ENCODE data around the gene POLE3.
A peak's percentile ranks its signal among the peaks of the same experiment; 100 is the strongest.
"Not testable (repeated sequence)": the region's sequence is repeated elsewhere in the genome, so short reads cannot be mapped to it uniquely, and the experiment has no call there.

Gene POLE3, protein sequence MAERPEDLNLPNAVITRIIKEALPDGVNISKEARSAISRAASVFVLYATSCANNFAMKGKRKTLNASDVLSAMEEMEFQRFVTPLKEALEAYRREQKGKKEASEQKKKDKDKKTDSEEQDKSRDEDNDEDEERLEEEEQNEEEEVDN

DNA sequence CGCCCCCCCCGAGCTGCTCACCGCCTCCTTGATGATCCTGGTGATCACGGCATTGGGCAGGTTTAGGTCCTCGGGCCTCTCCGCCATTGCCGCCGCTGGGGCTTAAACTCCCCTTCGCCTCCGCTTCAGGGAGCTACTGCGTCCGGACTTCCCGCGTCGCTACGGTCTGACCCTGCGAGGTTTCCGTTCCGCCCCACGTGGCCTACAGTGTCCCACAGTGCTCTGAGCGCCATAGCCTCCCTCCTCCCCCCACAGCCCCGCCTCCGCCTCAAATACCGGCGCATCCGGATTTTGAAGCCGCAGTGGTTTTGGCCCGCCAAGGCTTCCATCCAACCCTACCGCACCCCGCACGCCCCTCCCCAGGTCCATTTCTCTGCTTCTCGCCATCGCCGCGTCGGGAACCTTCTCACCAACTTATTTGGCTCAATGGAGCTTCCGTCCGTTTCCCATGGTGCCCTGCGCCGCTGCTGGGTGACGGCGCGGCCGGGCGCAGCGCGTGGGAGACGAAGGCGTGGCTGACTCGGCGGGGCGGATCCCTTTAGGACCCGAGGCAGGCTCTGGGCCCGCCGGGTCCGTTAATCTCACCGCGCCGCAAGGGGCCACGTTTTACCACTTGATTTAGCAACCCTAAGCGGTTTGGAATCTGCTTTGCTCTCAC is at the start of gene POLE3, which contains the start of gene C9orf43:
Gene POLE3, minus strand, starts transcription at position 469 of the 658 bp plus-strand sequence. Its CDS starts 382 bp downstream, at position 87.
Gene C9orf43, plus strand, starts transcription at position 541 of the 658 bp plus-strand sequence. CDS start 2,747 bp downstream, outside the sequence.
- peak; percentile 93 for DNase-seq (ENCODE audit: low spot score)

DNA sequence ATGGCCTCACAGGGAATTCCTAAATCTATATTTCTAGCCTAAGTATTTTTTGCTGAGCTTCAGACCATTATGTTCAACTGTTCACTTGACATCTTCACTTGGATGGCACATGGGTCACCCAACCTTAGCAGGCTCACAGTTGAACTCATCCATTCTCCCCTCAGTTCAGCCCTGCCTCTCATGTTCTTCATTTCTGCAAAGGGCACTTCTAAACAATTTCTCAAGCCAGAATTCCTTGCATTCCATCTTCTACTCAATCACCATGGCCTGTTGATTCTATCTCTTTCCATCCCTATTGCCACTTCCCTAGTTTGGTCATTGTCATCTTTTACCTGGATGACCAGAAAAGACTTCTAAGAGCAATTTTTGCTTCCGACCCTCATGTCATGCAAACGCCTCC is 45.8 kb upstream of the POLE3 start:
- DNase-seq (ENCODE audit: low spot score), result no peak

DNA sequence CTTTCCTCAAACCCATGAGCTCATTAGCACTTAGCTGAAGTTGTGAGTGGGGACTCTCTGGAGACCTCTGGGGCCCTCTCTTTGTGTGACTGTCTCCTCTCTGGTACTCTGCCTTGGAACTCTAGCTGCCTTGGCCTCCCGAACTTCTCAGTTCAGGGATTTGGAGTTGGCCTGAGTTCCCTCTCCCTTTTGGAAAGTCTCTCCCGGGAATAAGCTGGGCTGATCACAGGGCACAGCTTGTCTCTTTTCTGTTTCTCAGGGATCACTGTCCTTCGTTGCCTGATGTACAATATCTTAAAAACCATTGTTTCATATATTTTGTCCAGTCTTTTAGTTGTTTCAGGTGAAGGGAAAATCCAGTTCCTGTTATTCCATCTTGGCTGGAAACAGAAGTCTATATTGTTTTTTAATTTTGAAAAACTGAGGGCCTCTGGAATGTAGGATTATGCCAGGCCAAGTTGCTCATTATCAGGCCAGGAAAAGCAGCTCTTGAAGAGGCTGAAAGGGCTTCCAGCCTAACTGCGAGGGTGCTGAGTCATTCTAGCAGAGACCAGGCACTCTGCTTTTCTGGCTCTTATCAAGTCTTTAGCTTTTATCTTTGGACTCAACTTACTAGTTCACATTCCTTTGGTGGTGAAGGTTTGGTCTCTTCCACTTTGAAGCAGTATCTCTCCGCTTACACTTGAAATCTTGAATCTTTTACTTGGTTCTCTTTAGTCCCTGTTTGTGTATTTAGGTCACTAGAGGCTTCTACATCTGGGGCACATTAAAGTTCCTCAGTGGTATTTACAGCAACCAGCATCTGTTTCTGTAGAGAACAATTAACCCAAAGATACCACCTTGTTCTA is 44.7 kb upstream of the POLE3 start:
- peak; percentile 68 for DNase-seq (ENCODE audit: low spot score)

GRCh38 chr9:113452113-113452605 is 41.7 kb upstream of the POLE3 start:
- DNase-seq (ENCODE audit: low spot score), result no peak

- DNase-seq (ENCODE audit: low spot score), result no peak
Measured at GRCh38 chr9:113449376-113449775, 38.9 kb upstream of the POLE3 start.

DNA sequence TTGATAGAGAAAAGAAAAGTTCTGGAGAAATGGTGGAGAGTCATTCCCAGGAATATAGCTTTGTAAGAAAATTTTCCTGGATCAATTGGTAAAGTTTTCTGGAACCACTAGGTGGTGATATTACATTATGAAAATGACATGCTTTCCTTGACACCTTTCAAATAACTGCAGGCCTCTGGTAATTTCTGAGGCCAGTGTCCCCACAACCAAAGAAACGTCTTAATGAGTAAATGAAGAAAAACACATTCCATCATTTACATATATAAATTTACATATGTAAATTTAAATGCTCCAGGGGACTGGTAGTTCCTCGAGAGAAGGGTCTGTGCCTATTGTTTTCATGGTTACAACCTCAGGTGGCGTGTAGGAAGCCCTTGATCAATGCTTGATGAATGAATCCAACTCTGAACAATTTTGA is 35.9 kb upstream of the POLE3 start:
- DNase-seq (ENCODE audit: low spot score), result peak; percentile 59

DNA sequence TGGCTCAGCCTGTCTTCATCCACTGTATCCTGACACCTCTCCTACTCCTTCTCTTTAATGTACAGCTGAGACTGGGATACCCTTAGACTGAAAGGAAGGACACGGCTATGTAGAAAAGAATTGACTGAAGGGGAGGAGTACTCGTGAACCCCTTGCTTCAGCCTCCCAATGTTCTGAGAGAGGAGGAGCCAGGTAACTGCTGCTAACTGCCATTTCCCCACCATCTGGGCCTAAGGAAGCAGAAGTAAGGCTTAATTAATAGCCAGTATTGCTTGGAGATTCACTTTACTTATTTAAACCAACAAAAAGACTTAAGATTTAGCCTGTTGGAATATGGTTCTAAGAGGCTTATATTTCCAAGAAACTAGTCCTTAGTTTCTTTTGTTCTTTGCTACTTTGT is 34.3 kb upstream of the POLE3 start:
- DNase-seq (ENCODE audit: low spot score), result no peak

- DNase-seq (ENCODE audit: low spot score), result not testable (repeated sequence)
Measured at GRCh38 chr9:113437716-113438115, 27.2 kb upstream of the POLE3 start.

DNA sequence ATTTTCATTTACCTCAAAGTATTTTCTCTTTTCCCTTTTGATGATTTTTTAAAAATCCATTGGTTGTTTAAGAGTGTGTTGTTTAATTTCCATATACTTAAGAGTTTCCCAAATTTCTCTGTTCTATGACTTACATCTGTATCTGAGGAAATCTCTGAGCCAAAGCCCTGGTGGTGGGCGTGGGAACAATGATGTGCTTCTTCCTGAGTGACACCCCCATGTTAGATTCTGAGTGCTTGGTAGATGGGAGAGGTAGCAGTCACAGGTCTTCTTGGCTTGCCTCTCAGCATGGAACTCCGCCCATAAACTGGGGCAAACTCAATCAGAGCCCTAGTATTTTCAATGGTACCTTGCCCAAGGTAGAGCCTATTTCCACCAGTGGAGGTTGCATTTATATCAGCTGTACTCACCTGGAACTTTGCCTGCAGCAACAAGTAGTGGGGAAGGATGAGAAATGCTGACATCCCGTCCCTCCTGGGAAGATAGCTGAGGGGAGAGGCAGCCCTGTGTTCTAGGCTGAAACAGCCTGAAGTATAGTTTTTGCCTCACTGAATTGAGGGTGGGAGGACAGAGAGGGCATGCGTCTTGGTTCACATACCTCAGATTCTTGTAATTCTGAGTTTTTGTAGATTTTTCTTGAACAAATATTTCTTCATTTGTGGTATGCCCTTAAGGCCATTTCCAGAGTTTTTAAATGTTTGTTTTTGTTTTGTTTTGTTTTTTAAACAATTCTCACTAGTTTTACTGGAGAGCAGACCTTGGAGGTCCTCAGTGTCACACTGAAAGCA is 26.4 kb upstream of the POLE3 start:
- DNase-seq (ENCODE audit: low spot score), result peak; percentile 22

DNA sequence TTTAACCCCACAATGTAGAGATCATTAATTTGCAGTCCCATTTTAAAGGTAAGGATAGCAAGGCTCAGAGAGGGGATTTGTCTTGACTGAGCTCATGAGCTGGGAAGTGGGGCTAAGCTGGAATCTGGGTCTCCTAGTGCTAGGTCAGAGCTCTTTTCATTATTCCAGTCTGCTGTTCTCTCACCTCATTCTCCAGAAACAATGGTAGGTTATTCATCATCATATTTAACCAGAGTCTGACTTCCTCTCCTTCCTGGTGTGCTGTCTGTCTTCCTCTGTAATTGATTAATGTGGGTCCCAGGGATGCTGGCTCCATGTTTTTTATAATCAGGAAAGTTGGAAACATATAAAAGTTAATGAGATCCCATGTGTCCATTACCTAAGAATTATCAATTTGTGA is 20.7 kb upstream of the POLE3 start:
- DNase-seq (ENCODE audit: low spot score), result no peak

DNA sequence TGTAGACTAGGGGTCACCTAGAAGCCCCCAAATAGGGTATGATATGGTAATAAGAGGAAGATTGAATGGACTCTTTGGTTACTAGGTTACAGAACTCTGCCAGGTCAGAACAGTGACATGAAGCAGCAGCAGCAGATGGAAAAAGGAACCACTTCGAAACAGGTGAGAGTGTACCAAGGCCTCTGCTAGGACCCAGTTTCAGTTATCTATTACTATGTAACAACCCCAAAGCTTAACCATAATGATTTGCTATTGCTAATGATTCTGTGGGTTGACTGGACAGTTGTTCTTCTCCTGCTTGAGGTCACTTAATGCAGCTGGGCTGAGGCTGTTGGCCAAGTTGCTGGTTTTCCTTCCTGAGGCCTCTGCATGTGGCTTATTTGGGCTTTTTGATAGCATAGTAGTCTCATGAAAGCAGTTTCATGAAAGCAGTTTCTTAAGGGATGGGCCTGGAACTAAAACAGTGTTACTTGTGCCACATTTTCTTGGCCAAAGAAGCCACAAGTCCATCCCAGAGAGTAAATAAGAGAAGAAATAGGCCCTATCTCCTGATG is 17.7 kb upstream of the POLE3 start:
- DNase-seq (ENCODE audit: low spot score), result no peak

- no peak for DNase-seq (ENCODE audit: low spot score)
Measured at GRCh38 chr9:113427629-113428028, 17.2 kb upstream of the POLE3 start.

DNA sequence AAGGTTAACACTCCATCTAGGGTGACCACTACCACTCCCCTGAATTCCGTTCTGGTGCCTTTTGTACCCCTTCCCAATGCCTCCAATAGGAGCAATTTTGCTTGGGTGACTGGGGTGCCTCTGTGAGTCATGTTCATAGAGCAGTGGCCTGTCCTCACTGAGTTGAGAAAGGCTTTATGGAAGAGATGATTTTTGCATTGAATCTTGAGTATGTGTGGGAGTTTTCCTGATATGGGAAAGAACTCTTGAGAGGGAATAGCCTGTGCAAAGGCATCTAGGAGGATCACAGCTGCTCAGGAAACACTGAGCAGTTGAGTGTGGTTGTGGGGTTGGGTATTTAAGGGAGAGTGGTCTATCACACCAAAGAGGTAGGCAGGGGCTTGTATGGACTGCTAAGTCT is 16.2 kb upstream of the POLE3 start:
- DNase-seq (ENCODE audit: low spot score), result no peak

DNA sequence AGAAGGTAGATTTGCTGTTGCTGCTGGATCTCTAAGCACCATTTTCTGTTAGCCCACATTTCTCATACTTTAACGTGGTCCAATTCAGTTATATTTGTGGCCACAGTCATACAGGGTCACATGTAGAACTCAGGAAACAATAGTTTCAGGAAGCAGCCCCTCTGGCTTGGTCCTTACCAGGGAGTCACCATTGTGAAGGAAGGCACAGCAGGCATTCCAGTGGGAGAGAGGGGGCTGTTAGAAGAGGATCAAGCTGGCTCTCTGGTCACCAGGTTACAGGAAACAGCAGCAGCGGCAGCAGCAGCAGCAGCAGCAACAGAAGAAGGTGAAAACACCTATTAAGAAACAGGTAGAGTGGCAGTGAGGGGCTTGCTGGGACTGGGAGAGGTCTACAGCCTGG is 14.6 kb upstream of the POLE3 start:
- DNase-seq (ENCODE audit: low spot score), result no peak

DNA sequence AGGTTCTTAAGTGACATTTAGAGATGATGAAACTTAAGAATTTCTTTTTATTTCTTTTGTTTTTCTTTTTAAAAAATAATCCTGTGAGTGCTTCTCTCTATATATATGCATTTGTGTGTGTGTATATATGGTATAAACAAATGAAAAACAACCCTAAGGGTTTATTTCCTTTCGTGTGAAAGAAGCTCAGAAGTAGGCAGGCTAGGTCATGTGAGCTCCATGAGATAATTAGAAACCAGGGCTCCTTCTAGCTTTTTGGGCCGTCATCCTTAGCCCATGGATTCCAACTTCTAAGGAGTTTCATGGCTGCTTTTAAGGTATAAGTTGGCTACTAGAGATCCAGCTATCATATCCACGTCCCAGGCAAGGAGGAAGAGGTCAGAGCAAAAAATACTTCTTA is 11.3 kb upstream of the POLE3 start:
- DNase-seq (ENCODE audit: low spot score), result no peak

- no peak for DNase-seq (ENCODE audit: low spot score)
Measured at GRCh38 chr9:113417370-113417769, 6.9 kb upstream of the POLE3 start.

GRCh38 chr9:113416149-113416721 is 5.8 kb upstream of the POLE3 start:
- DNase-seq (ENCODE audit: low spot score), result no peak

- DNase-seq (ENCODE audit: low spot score), result no peak
Measured at GRCh38 chr9:113409883-113410206, 630 bp downstream of the POLE3 start.

GRCh38 chr9:113409481-113409880 is 994 bp downstream of the POLE3 start:
- DNase-seq (ENCODE audit: low spot score), result no peak

GRCh38 chr9:113406873-113407511 is 3.5 kb downstream of the POLE3 start:
- DNase-seq (ENCODE audit: low spot score), result peak; percentile 54

DNA sequence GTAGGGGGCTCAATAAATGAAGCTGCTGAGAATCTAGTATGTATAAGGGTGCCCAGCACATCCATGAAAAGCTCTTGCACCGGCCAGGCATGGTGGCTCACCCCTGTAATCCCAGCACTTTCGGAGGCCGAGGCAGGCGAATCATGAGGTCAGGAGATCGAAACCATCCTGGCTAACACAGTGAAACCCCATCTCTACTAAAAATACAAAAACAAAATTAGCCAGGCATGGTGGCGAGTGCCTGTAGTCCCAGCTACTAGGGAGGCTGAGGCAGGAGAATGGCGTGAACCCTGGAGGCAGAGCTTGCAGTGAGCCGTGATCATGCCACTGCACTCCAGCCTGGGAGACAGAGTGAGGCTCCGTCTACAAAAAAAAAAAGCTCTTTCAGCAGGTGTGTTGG is 4.1 kb downstream of the POLE3 start:
- not testable (repeated sequence) for DNase-seq (ENCODE audit: low spot score)

Data from hepatic stellate cell (primary cell).